Stomach (tissue), 9 donors: ENCODE data around the gene NEURL1B. TPM values are rescaled to one million over a fixed set of nuclear protein-coding genes. Genes with fewer than 3 reads are reported as not detected.

ENCODE experiments used
- DNase-seq, 2 donors: peaks; one replicate each; pipeline versions ENCODE4 v3.0.0 to v3.0.0-alpha.2; 2013 to 2019
- H3K27ac ChIP-seq, 5 donors: fragments of 200-600 bp in 4 of 5; sonication (generic) in 4 of 5; one replicate each; pipeline ENCODE4 v1.5.1; 2013 to 2019; ENCODE audit warnings: mild to moderate bottlenecking in 1 of 5, moderate library complexity in 1 of 5
- H3K27me3 ChIP-seq, 3 donors: fragments of 200-600 bp; sonication (generic); one replicate each; pipeline ENCODE4 v1.5.1; 2017 to 2019; ENCODE audit warnings: mixed run types in 1 of 3
- H3K36me3 ChIP-seq, 4 donors: fragments of 200-600 bp; sonication (generic); 1 replicate in 3 of 4; 2 replicates in 1 of 4; pipeline ENCODE4 v1.5.1; 2016 to 2019
- H3K4me1 ChIP-seq, 4 donors: fragments of 200-600 bp; sonication (generic); one replicate each; pipeline ENCODE4 v1.5.1; 2016 to 2019
- H3K4me3 ChIP-seq, 4 donors: fragments of 200-600 bp; sonication (generic) in 3 of 4; one replicate each; pipeline ENCODE4 v1.5.1; 2016 to 2019; ENCODE audit warnings: mild to moderate bottlenecking in 1 of 4
- H3K9me3 ChIP-seq, 4 donors: fragments of 200-600 bp; sonication (generic); one replicate each; pipeline ENCODE4 v1.5.1; 2016 to 2019
- EP300 ChIP-seq: sonication (generic); formaldehyde crosslinking; IDR thresholded peaks from one replicate; pipeline ENCODE4 v1.6.1; 2017; ENCODE audit warnings: antibody characterized with exemption
- POLR2A ChIP-seq, 4 donors: fragments of 450-650 bp; IDR thresholded peaks; one replicate each; pipeline ENCODE4 v1.6.1; 2016; ENCODE audit warnings: antibody characterized with exemption in 4 of 4, control low read depth in 2 of 4, mild to moderate bottlenecking in 1 of 4, moderate library complexity in 1 of 4
- POLR2AphosphoS5 ChIP-seq, 3 donors: sonication (generic); formaldehyde crosslinking; IDR thresholded peaks; one replicate each; pipeline ENCODE4 v1.6.1; 2016; ENCODE audit warnings: antibody characterized with exemption in 3 of 3
- WGBS, 5 donors: extraction: QIAGEN DNeasy Blood & Tissue Kit in 3 of 5; methylation state at CpG; one replicate each; pipeline versions ENCODE4 v1.1.5 to v1.1.7; 2013 to 2018; 5-methylcytosine and 5-hydroxymethylcytosine counted together
- intact Hi-C: fragments of 100-400 bp; cut with DNase I; formaldehyde crosslinking; loops from one replicate; pipeline ENCODE4 v1.15.1; 2023; ENCODE audit warnings: low total_unique reads
- polyA plus RNA-seq, 3 donors: library from polyadenylated mRNA; stranded (reverse); fragments of 200-250 nt; gene quantifications; one replicate each; pipeline ENCODE4 v1.2.3, GENCODE V29; 2013
- total RNA-seq, 5 donors: library from RNA; depleted of rRNA; stranded (reverse); fragments of >200 nt; gene quantifications; one replicate each; pipeline versions ENCODE4 v1.1.0 to v1.2.3, GENCODE V29; 2014 to 2016
- TF ChIP-seq, protein P1 (sequence below), 7 experiments: fragments of 450-650 bp in 4 of 7; fragments of 200-600 bp in 3 of 7; sonication (generic) in 3 of 7; IDR thresholded peaks; one replicate each; pipeline ENCODE4 v1.5.1; 2016 to 2019; ENCODE audit warnings: antibody characterized with exemption in 7 of 7, control low read depth in 2 of 7, mild to moderate bottlenecking in 1 of 7
- donor health status: healthy with polysubstance abuse.
- donor health status: Bipolar disorder and iron deficiency.
- donor health status: healthy.

The NEURL1B gene
- total and polyA plus RNA-seq, 8 donors: 2.7 to 60.3 (median 9.8) TPM

DNA sequence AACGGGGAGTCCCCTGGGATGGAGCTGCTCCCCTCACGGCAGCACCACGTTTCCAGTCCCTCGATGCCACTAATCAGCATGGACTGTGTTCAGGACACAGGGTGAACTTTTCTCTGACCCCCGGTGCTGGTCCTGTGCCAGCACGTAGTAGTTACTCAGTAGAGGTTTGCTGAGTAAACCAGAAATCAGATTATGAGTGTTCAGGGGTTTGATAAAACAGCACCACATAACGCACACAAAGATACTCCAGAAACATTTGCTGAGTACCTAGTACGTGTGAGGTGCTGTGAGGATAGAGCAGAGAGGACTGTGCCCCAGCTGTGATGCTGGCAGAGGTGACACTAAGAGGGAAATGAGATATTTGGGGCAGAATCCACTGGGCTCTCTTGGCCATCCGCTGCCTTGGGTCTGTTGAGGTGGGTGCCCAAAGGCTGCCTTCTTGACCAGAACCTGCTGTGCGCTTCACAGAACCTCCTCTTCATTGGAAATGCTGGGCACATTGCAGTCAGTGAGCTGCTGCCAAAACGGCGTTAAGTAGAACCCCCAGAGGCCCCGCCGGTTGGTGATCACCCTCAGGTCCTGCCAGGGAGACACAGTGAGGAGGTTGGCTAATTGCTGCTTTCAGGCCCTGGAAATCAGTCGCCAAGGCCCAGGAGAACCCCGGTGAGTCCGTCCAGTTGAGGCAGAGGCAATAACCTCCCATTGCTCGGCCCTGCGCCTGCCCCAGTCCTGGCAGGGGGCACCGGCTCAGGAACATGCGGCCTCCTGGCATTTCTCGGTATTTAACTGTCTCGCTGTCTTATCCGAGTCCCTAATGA is 49.4 kb downstream of the NEURL1B start:
- TF ChIP-seq EP300 (no peak), POLR2AphosphoS5 (IDR thresholded peaks at IDR 0.05) (no peak), POLR2A (IDR thresholded peaks at IDR 0.05) (no peak)
- TF ChIP-seq, protein P1, sequence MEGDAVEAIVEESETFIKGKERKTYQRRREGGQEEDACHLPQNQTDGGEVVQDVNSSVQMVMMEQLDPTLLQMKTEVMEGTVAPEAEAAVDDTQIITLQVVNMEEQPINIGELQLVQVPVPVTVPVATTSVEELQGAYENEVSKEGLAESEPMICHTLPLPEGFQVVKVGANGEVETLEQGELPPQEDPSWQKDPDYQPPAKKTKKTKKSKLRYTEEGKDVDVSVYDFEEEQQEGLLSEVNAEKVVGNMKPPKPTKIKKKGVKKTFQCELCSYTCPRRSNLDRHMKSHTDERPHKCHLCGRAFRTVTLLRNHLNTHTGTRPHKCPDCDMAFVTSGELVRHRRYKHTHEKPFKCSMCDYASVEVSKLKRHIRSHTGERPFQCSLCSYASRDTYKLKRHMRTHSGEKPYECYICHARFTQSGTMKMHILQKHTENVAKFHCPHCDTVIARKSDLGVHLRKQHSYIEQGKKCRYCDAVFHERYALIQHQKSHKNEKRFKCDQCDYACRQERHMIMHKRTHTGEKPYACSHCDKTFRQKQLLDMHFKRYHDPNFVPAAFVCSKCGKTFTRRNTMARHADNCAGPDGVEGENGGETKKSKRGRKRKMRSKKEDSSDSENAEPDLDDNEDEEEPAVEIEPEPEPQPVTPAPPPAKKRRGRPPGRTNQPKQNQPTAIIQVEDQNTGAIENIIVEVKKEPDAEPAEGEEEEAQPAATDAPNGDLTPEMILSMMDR (IDR thresholded peaks at IDR 0.05): no peak
- intact Hi-C loops: no loop called here
- H3K4me3 ChIP-seq: no peak overlapping the region
- no peaks in the 10 kb centered on the region for H3K9me3 ChIP-seq
- peaks cover 0 to 10% (median 7%) of the 10 kb centered on the region in 4 donors for H3K36me3 ChIP-seq
- peak overlapping the region in 3 of 5 donors; percentile 53 to 61 (median 58) for H3K27ac ChIP-seq
- DNase-seq: no peak
- no peaks in the 10 kb centered on the region for H3K27me3 ChIP-seq
- H3K4me1 ChIP-seq: peaks cover 14 to 47% (median 32%) of the 10 kb centered on the region in 4 donors
- WGBS, 5 donors: 73 to 83% (median 74%) methylated on average over 17 to 24 of the region's 24 CpGs

DNA sequence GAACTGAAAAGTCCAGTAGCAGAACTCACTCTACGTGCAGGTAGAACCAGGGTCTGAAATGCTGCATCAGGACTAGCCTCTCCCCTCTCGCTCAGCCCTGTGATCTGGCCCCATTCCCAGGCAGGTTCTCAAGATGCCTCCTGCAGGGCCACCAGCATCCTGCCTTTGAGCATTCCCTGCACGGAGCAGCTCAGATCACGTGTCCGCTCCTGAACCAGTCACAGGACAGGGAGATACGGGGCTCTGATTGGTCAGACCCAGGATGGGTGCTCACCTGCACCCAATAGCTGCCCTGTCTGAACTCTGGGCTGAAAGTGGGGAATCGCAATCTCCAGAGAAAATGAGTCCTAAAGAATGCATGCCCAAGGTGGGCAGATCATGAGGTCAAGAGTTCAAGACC is 50.8 kb downstream of the NEURL1B start:
- no peak overlapping the region for H3K27ac ChIP-seq
- no peaks in the 10 kb centered on the region for H3K9me3 ChIP-seq
- 86 to 92% (median 89%) methylated on average over 6 to 7 of the region's 7 CpGs for WGBS, 5 donors
- H3K4me1 ChIP-seq: peaks cover 23 to 60% (median 41%) of the 10 kb centered on the region in 4 donors
- no peak for DNase-seq
- H3K36me3 ChIP-seq: peaks cover 0 to 3% (median 2%) of the 10 kb centered on the region in 4 donors
- intact Hi-C loops: no loop called here
- no peaks in the 10 kb centered on the region for H3K27me3 ChIP-seq
- H3K4me3 ChIP-seq: no peak overlapping the region
- TF ChIP-seq POLR2AphosphoS5 (IDR thresholded peaks at IDR 0.05) (no peak), EP300 (no peak), POLR2A (IDR thresholded peaks at IDR 0.05) (no peak)
- TF ChIP-seq, protein P1 (IDR thresholded peaks at IDR 0.05): no peak

- Histone ChIP-seq H3K4me3 (no peak overlapping the region), H3K36me3 (no peaks in the 10 kb centered on the region), H3K27ac (peak overlapping the region in 2 of 5 donors; percentile 51 to 69), H3K4me1 (peaks cover 28 to 65% (median 45%) of the 10 kb centered on the region in 4 donors), H3K27me3 (no peaks in the 10 kb centered on the region), H3K9me3 (no peaks in the 10 kb centered on the region)
- intact Hi-C loops: no loop called here
- 82 to 90% (median 85%) methylated on average over 5 to 6 of the region's 6 CpGs for WGBS, 5 donors
- DNase-seq: no peak
- TF ChIP-seq EP300: no peak
- no peak for TF ChIP-seq POLR2A (IDR thresholded peaks at IDR 0.05)
- TF ChIP-seq, protein P1 (IDR thresholded peaks at IDR 0.05): no peak
- no peak for TF ChIP-seq POLR2AphosphoS5 (IDR thresholded peaks at IDR 0.05)
These were observed 51.4 kb downstream of the NEURL1B start for GRCh38 chr5:172692451-172692850.

- TF ChIP-seq POLR2AphosphoS5 (IDR thresholded peaks at IDR 0.05): no peak
- no peak for TF ChIP-seq POLR2A (IDR thresholded peaks at IDR 0.05)
- TF ChIP-seq, protein P1 (IDR thresholded peaks at IDR 0.05): no peak
- no peak for TF ChIP-seq EP300
- Histone ChIP-seq H3K4me3 (no peak overlapping the region), H3K27me3 (no peaks in the 10 kb centered on the region), H3K9me3 (no peaks in the 10 kb centered on the region), H3K27ac (peak overlapping the region in 4 of 5 donors; percentile 25 to 69 (median 54)), H3K36me3 (no peaks in the 10 kb centered on the region), H3K4me1 (peaks cover 25 to 63% (median 45%) of the 10 kb centered on the region in 4 donors)
- intact Hi-C loops: no loop called here
- WGBS, 5 donors: 0 to 40% (median 19%) methylated on average over 2 of the region's 2 CpGs
- DNase-seq: peak in 1 of 2 donors; percentile 75
These were observed 51.9 kb downstream of the NEURL1B start for GRCh38 chr5:172692981-172693380.
